ENCODE data around the gene VRK1. TPM values are rescaled to one million over a fixed set of nuclear protein-coding genes. Genes with fewer than 3 reads are reported as not detected.

VRK1 gene
- total RNA-seq, 1 donor from 2014 or later: 63.5 TPM

DNA sequence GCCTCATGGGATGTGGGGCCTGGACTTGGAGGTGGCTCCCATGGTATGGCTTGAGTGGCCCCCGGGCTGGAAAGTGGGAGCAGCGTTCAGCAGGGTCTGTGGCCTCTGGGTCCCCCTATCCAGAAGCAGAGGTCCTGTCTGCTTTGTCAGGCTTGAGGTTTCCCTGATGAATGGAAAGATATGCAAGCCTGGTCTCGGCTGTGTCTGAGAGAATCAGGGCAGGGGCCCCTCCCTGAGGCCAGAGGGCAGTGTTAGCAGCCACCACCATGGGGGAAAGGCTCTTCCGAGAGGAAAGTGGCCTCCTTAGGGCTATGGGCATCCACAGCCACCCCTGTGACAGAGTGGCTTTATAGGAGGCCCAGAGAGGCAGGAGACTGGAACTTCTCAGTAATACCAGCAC, 128.2 kb downstream of the VRK1 start:
- DNase-seq: no peak

DNA sequence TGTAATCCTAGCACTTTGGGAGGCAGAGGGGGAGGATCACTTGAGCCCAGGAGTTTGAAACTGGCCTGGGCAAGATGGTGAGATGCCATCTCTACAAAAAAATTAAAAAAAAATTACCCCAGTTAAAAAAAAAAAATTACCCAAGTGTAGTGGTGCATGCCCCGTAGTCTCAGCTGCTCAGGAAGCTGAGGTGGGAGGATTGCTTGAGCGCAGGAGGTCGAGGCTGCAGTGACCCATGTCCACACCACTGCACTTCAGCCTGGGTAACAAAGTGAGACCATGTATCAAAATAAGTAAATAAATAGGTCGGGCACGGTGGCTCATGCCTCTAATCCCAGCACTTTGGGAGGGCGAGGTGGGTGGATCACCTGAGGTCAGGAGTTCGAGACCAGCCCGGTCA, 128.8 kb downstream of the VRK1 start:
- no peak for DNase-seq

- no peak for DNase-seq
Observed at GRCh38 chr14:96928779-96929380, 131.7 kb downstream of the VRK1 start.

DNA sequence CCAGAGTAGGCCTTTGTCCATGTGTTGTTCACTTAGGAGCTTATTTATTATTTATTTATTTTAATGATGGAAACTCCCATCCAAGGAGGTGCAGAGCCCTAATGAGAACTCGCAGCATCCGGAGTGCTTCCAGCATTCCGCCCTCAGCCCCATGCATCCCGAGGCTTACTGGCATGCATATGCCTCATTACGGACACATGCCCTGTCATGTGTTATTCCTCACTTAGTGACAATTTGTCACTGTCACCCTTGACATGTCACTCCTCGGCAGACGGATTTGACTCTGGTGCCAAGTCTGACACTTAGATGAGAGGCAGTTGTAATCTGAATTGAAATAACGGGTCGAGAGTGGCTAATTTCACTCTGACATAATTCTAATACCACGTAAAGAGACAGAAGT, 132.8 kb downstream of the VRK1 start:
- no peak for DNase-seq

DNA sequence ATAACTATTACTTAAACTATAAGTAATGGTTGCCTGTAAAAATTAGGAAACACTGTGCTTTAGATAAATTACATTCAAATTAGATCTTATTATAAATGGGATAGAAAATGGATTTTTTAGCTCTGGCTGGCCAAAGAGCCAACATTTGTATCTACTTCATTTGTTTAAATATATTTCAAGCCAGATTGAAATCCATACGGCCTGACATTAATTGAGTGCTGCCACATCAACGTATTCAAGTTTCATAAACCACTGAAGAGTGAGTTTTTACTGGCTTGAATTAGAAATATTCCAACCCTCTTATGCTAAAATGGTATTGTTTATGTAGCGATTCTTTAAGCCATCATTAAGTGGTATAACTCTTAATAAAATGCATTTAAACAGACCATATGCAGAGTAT, 133.3 kb downstream of the VRK1 start:
- DNase-seq: no peak
